GM12875 (cell line): Measurements from ENCODE around the gene CDC42EP3.

Source experiments
- H3K4me3 ChIP-seq: one replicate; pipeline ENCODE4 v1.5.1; 2011; ENCODE audit warnings: low read depth, low read length, control low read depth
- CTCF ChIP-seq: IDR thresholded peaks from 2 replicates; pipeline ENCODE4 v1.5.1; 2011; ENCODE audit warnings: low read depth, mild to moderate bottlenecking, control low read depth, inconsistent platforms, low read length, moderate library complexity, borderline replicate concordance; ENCODE audit not compliant: insufficient read depth

The CDC42EP3 gene

GRCh38 chr2:37683921-37684780 lies 12.7 kb upstream of the CDC42EP3 start:
- TF ChIP-seq CTCF = no peak
- H3K4me3 ChIP-seq = no peak overlapping the region

GRCh38 chr2:37683241-37683640 lies 11.8 kb upstream of the CDC42EP3 start:
- TF ChIP-seq CTCF = no peak

GRCh38 chr2:37682473-37682872 lies 11.0 kb upstream of the CDC42EP3 start:
- H3K4me3 ChIP-seq = no peak overlapping the region
- no peak for TF ChIP-seq CTCF

More at GRCh38 chr2:37683241-37683640, 11.8 kb upstream of the CDC42EP3 start:
- no peak overlapping the region for H3K4me3 ChIP-seq

GRCh38 chr2:37681587-37681986 lies 10.1 kb upstream of the CDC42EP3 start:
- no peak for TF ChIP-seq CTCF
- H3K4me3 ChIP-seq = no peak overlapping the region

GRCh38 chr2:37679072-37679695 lies 7.7 kb upstream of the CDC42EP3 start:
- no peak overlapping the region for H3K4me3 ChIP-seq
- no peak for TF ChIP-seq CTCF

GRCh38 chr2:37676274-37676673 lies 4.8 kb upstream of the CDC42EP3 start:
- no peak for TF ChIP-seq CTCF
- no peak overlapping the region for H3K4me3 ChIP-seq

GRCh38 chr2:37674946-37675345 lies 3.5 kb upstream of the CDC42EP3 start:
- no peak overlapping the region for H3K4me3 ChIP-seq
- no peak for TF ChIP-seq CTCF
